ENCODE measurements around the gene METTL21C.

DNA sequence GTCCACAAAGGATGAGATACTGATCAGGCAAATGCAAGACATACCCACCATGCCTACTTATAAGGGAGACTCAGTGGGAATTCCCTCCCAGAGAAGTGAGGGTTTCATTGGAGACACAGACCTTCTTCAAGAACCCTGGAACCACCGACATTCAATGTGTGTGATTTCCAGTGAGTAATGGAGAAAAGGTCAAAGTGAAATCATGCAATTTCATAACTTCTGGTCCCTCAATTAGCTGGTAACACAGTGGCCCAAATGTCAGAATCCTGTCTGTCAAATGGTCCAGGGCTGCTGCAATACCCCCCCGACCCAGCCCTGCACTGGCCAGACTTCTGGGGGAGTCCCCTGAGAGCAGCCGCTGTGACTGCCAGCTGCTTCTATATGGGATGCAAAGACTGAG is 4.7 kb upstream of the METTL21C start:
- no peak for TF ChIP-seq POLR2AphosphoS5 (IDR thresholded peaks at IDR 0.05; ENCODE audit: borderline replicate concordance, low read depth, low read length)
- no peak for TF ChIP-seq EZH2 (IDR thresholded peaks at IDR 0.05)
- TF ChIP-seq FOXP2 (optimal IDR thresholded peaks at IDR 0.05; ENCODE audit: control extremely low read depth, extremely low read length, insufficient read depth), result no peak

All from SK-N-MC (cell line).